Hepatocyte (in vitro differentiated cells): Measurements from ENCODE around the gene BMP6.

ENCODE experiments used
- EZH2 ChIP-seq: fragments of 200-600 bp; sonication (generic); IDR thresholded peaks from 2 replicates; pipeline ENCODE4 v1.6.1; 2016; ENCODE audit warnings: antibody characterized with exemption, mild to moderate bottlenecking, borderline replicate concordance
- EZH2phosphoT487 ChIP-seq: fragments of 200-600 bp; sonication (generic); IDR thresholded peaks from one replicate; pipeline ENCODE4 v1.6.1; 2018; ENCODE audit warnings: antibody characterized with exemption, mild to moderate bottlenecking, low read depth, moderate library complexity; ENCODE audit not compliant: unreplicated experiment, severe bottlenecking
- TF ChIP-seq, protein P1 (sequence below): fragments of 200-600 bp; sonication (generic); IDR thresholded peaks from 2 replicates; pipeline ENCODE4 v1.5.1; 2016; ENCODE audit warnings: antibody characterized with exemption, mild to moderate bottlenecking; ENCODE audit not compliant: poor library complexity

DNA sequence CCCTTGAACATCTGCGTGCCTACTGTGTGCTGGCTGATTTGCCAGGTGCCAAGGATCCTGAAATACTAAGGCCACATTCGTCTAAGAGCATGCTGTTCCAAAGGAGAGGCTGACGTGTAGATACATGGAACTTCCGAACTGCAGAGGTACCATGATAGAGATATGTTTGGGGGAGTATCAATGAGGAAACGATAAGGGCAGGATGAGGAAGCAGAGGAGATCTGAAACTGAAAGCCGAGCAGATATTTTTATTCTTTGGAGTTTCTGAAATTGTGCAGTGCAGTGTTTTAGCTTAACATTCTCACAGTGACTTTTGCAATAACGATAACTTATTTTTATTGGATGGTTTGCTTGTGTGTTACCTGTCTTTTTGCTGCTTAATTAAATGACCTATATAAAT lies 24.3 kb downstream of the BMP6 start:
- TF ChIP-seq, protein P1, sequence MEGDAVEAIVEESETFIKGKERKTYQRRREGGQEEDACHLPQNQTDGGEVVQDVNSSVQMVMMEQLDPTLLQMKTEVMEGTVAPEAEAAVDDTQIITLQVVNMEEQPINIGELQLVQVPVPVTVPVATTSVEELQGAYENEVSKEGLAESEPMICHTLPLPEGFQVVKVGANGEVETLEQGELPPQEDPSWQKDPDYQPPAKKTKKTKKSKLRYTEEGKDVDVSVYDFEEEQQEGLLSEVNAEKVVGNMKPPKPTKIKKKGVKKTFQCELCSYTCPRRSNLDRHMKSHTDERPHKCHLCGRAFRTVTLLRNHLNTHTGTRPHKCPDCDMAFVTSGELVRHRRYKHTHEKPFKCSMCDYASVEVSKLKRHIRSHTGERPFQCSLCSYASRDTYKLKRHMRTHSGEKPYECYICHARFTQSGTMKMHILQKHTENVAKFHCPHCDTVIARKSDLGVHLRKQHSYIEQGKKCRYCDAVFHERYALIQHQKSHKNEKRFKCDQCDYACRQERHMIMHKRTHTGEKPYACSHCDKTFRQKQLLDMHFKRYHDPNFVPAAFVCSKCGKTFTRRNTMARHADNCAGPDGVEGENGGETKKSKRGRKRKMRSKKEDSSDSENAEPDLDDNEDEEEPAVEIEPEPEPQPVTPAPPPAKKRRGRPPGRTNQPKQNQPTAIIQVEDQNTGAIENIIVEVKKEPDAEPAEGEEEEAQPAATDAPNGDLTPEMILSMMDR = no peak
- TF ChIP-seq EZH2 = no peak
- no peak for TF ChIP-seq EZH2phosphoT487
